IMR-90 (cell line): ENCODE data around the gene SNTA1. TPM values are rescaled to one million over a fixed set of nuclear protein-coding genes. Genes with fewer than 3 reads are reported as not detected.

Experiments
- ATAC-seq: fragments of 200-7000 bp; cut with Tn5 transposase; 2 replicates; pipeline ENCODE4 v1.9.1; 2020; ENCODE audit warnings: low read depth, mild to moderate bottlenecking, moderate library complexity
- BruUV-seq: library from RNA; stranded (reverse); fragments of 400-500 nt; replicated peaks from 2 replicates; lab custom pipeline; 2021; lab: Mats Ljungman, UMichigan
- CTCF ChIA-PET: fragments of 300-600 bp; formaldehyde crosslinking; extraction: SDS; loops from one replicate; lab custom pipeline; 2021; ENCODE audit warnings: antibody characterized with exemption; lab: Yijun Ruan, JAX
- POLR2A ChIA-PET: fragments of 300-600 bp; sonication (Branson Sonifier 250); formaldehyde crosslinking; loops from one replicate; lab custom pipeline; 2022; ENCODE audit warnings: antibody characterized with exemption; ENCODE audit not compliant: unreplicated experiment; lab: Charles Lee
- DNase-seq: peaks from one replicate; pipeline ENCODE4 v3.0.0; 2013
- H2AFZ ChIP-seq: replicated peaks from 2 replicates; pipeline ENCODE3; 2013; ENCODE audit warnings: low read length, mild to moderate bottlenecking; ENCODE audit not compliant: poor library complexity
- H2AK5ac ChIP-seq: 2 replicates; pipeline ENCODE4 v1.6.1; 2013; ENCODE audit warnings: low read depth, low read length, inconsistent platforms
- H2AK9ac ChIP-seq: replicated peaks from 2 replicates; pipeline ENCODE3; 2013; ENCODE audit warnings: mild to moderate bottlenecking, low read depth, low read length, moderate library complexity; ENCODE audit not compliant: poor library complexity
- H2BK120ac ChIP-seq: 2 replicates; pipeline ENCODE4 v1.6.1; 2013; ENCODE audit warnings: low read depth, low read length, inconsistent platforms
- H2BK15ac ChIP-seq: 3 replicates; pipeline ENCODE4 v1.6.1; 2013; ENCODE audit warnings: low read depth, low read length, inconsistent platforms
- H2BK20ac ChIP-seq: 2 replicates; pipeline ENCODE4 v1.6.1; 2013; ENCODE audit warnings: low read depth, mild to moderate bottlenecking, inconsistent platforms, low read length, moderate library complexity
- H2BK5ac ChIP-seq: 2 replicates; pipeline ENCODE4 v1.6.1; 2013; ENCODE audit warnings: mild to moderate bottlenecking, low read depth, low read length, inconsistent platforms; ENCODE audit not compliant: poor library complexity, severe bottlenecking
- H3K14ac ChIP-seq: replicated peaks from 2 replicates; pipeline ENCODE4 v1.6.1; 2013; ENCODE audit warnings: low read depth, low read length, inconsistent platforms
- H3K18ac ChIP-seq: 2 replicates; pipeline ENCODE4 v1.6.1; 2013; ENCODE audit warnings: low read depth, low read length, control low read depth
- H3K23ac ChIP-seq: 2 replicates; pipeline ENCODE4 v1.6.1; 2013; ENCODE audit warnings: low read depth, low read length, inconsistent platforms
- H3K27ac ChIP-seq: 2 replicates; pipeline ENCODE4 v1.5.1; 2013; ENCODE audit warnings: mild to moderate bottlenecking, control low read depth, low read length; ENCODE audit not compliant: insufficient read depth
- H3K27me3 ChIP-seq: 2 replicates; pipeline ENCODE4 v1.6.1; 2013; ENCODE audit warnings: low read length; ENCODE audit not compliant: control insufficient read depth, insufficient read depth
- H3K36me3 ChIP-seq: 2 replicates; pipeline ENCODE4 v1.6.1; 2013; ENCODE audit warnings: low read length, mixed read lengths; ENCODE audit not compliant: control insufficient read depth, insufficient read depth
- H3K4ac ChIP-seq: 2 replicates; pipeline ENCODE4 v1.6.1; 2013; ENCODE audit warnings: low read depth, low read length, inconsistent platforms
- H3K4me1 ChIP-seq: 2 replicates; pipeline ENCODE4 v1.6.1; 2013; ENCODE audit warnings: low read length, mixed read lengths; ENCODE audit not compliant: control insufficient read depth, insufficient read depth
- H3K4me2 ChIP-seq: 2 replicates; pipeline ENCODE4 v1.6.1; 2013; ENCODE audit warnings: low read depth, mild to moderate bottlenecking, control low read depth, low read length, moderate library complexity
- H3K4me3 ChIP-seq: 2 replicates; pipeline ENCODE4 v1.5.1; 2013; ENCODE audit warnings: low read depth, mild to moderate bottlenecking, control low read depth, low read length, moderate library complexity; ENCODE audit not compliant: insufficient read depth
- H3K56ac ChIP-seq: 2 replicates; pipeline ENCODE4 v1.6.1; 2013; ENCODE audit warnings: low read length, inconsistent platforms; ENCODE audit not compliant: insufficient read depth; ENCODE audit errors: extremely low read depth
- H3K79me1 ChIP-seq, 2 experiments: 2 replicates each; pipeline ENCODE4 v1.6.1; 2013; ENCODE audit warnings: low read length in 2 of 2, inconsistent platforms in 1 of 2, low read depth in 1 of 2
- H3K9ac ChIP-seq: 2 replicates; pipeline ENCODE4 v1.6.1; 2013; ENCODE audit warnings: low read depth, low read length, control low read depth
- H3K9me1 ChIP-seq: 2 replicates; pipeline ENCODE4 v1.6.1; 2013; ENCODE audit warnings: low read length, inconsistent platforms; ENCODE audit not compliant: insufficient read depth
- H3K9me3 ChIP-seq: 2 replicates; pipeline ENCODE4 v1.6.1; 2013; ENCODE audit warnings: low read length; ENCODE audit not compliant: control insufficient read depth, insufficient read depth
- H4K20me1 ChIP-seq: 2 replicates; pipeline ENCODE4 v1.6.1; 2013; ENCODE audit warnings: low read length, inconsistent platforms; ENCODE audit not compliant: insufficient read depth
- H4K5ac ChIP-seq: 2 replicates; pipeline ENCODE4 v1.6.1; 2013; ENCODE audit warnings: mild to moderate bottlenecking, low read depth, low read length, control low read depth
- H4K8ac ChIP-seq, 2 experiments: 2 replicates each; pipeline ENCODE4 v1.6.1; 2013; ENCODE audit warnings: low read depth in 2 of 2, low read length in 2 of 2, control low read depth in 1 of 2, inconsistent platforms in 1 of 2
- H4K91ac ChIP-seq: 2 replicates; pipeline ENCODE4 v1.6.1; 2013; ENCODE audit warnings: low read depth, low read length, inconsistent platforms; ENCODE audit not compliant: insufficient read depth
- BHLHE40 ChIP-seq: fragments of 150-350 bp; IDR thresholded peaks from 2 replicates; pipeline ENCODE4 v1.6.1; 2016; ENCODE audit warnings: mild to moderate bottlenecking, low read depth, low read length
- CEBPB ChIP-seq: IDR thresholded peaks from 2 replicates; pipeline ENCODE4 v1.6.1; 2012; ENCODE audit warnings: low read depth, low read length, improper control_type of control experiment
- WGBS, 2 experiments: methylation state at CpG; one replicate each; pipeline versions ENCODE4 v1.1.5 to v1.1.7; 2013; ENCODE audit warnings: missing lambda C conversion rate in 2 of 2; ENCODE audit not compliant: insufficient read length in 1 of 2; ENCODE audit errors: extremely low coverage in 2 of 2; 5-methylcytosine and 5-hydroxymethylcytosine counted together
- dilution Hi-C: fragments of 300-500 bp; cut with HindIII; formaldehyde crosslinking; loops from one replicate; pipeline ENCODE4 v1.14.3; 2018; ENCODE audit warnings: low sequenced_read_pairs; ENCODE audit not compliant: unreplicated experiment
- in situ Hi-C: fragments of 300-500 bp; cut with MboI; formaldehyde crosslinking; loops from 3 replicates; pipeline ENCODE4 v1.14.3; 2019; ENCODE audit warnings: low sequenced_read_pairs, inconsistent platforms, mixed read lengths
- intact Hi-C: fragments of 100-400 bp; cut with micrococcal nuclease; formaldehyde crosslinking; loops from 2 replicates; pipeline ENCODE4 v1.10.0; 2022
- polyA plus RNA-seq, 3 experiments: library from polyadenylated mRNA; depleted of rRNA; stranded (reverse); fragments of >200 nt; gene quantifications; 2 replicates each; pipeline ENCODE4 v1.2.3, GENCODE V29; 2012; ENCODE audit warnings: low replicate concordance in 1 of 3
- total RNA-seq: library from RNA; depleted of rRNA; stranded (reverse); fragments of >200 nt; gene quantifications from 2 replicates; pipeline ENCODE4 v1.2.3, GENCODE V29; 2012

Gene SNTA1
- total and polyA plus RNA-seq, 2 of the 4 experiments (the other 2 are of a cell fraction), result 10.6 to 15.4 TPM

DNA sequence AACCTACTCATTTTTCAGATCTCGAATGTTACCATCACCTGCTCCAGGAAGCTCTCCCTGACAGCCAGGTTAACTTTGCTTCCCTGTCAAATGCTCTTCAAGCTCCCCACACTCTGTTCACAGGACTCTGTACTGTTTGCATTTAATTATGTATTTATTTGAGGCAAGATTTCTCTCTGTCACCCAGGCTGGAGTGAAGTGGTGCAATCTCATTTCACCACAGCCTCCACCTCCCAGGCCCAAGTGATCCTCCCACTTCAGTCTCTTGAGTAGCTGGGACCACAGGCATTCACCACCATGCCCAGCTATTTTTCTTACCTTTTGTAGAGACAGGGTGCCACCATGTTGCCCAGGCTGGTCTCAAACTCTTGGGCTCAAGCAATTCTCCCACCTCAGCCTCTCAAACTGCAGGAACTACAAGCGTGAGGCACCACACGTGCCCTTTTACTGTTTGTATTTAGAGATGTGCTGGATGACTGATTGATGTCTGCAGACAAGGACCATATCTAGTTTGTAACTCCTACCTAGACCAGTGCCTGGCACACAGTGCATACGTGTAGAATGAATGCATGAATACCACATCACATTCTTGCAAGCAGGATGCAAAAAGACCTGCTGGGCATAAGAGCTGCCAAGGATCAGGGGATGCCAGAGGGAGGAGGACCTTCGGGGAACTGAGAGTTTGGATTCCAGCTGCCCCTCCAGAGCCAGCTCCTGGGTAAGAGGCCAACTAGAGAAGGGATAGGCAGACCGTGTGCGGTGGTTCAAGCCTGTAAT is 30.7 kb upstream of the SNTA1 start:
- no TSS peak for BruUV-seq
- TF ChIP-seq CEBPB, result no peak
- TF ChIP-seq BHLHE40, result no peak
- no peaks in the 10 kb centered on the region for H3K9me3 ChIP-seq
- no peak overlapping the region for H3K14ac ChIP-seq
- no peak overlapping the region for H3K18ac ChIP-seq
- H3K36me3 ChIP-seq, result no peaks in the 10 kb centered on the region
- H4K8ac ChIP-seq, result no peak overlapping the region
- POLR2A ChIA-PET, result no interaction called here
- H3K56ac ChIP-seq, result no peak overlapping the region
- H2BK120ac ChIP-seq, result no peak overlapping the region
- no peak overlapping the region for H2AFZ ChIP-seq
- no peak overlapping the region for H2BK15ac ChIP-seq
- in situ Hi-C loops, result no loop called here
- no peak for ATAC-seq
- no peaks in the 10 kb centered on the region for H4K20me1 ChIP-seq
- H3K9me1 ChIP-seq, result no peaks in the 10 kb centered on the region
- no peak overlapping the region for H4K5ac ChIP-seq
- H3K4me2 ChIP-seq, result no peak overlapping the region
- dilution Hi-C loops, result no loop called here
- no peak overlapping the region for H2BK5ac ChIP-seq
- H3K4me1 ChIP-seq, result no peaks in the 10 kb centered on the region
- intact Hi-C loops, result no loop called here
- CTCF ChIA-PET, result no interaction called here
- no peak overlapping the region for H3K23ac ChIP-seq
- DNase-seq, result no peak
- H2AK9ac ChIP-seq, result no peak overlapping the region
- H2BK20ac ChIP-seq, result no peak overlapping the region
- no peak overlapping the region for H4K91ac ChIP-seq
- H3K27me3 ChIP-seq, result peaks cover 37% of the 10 kb centered on the region
- H3K27ac ChIP-seq, result no peak overlapping the region
- no peak overlapping the region for H3K4me3 ChIP-seq
- 51% methylated on average over 3 of the region's 7 CpGs; no CpG with 5 or more reads in 1 of the 2 experiments for WGBS, 2 experiments
- no peak overlapping the region for H3K4ac ChIP-seq
- no peak overlapping the region for H3K9ac ChIP-seq
- no peak overlapping the region for H2AK5ac ChIP-seq
- no peaks in the 10 kb centered on the region for H3K79me1 ChIP-seq
